ENCODE data around the gene MKKS. TPM values are rescaled to one million over a fixed set of nuclear protein-coding genes. Genes with fewer than 3 reads are reported as not detected.

MKKS gene
- total and polyA plus RNA-seq, 2 of the 13 experiments (the other 11 are each of a cell fraction or from before 2014, with no cell fraction given), result 26.7 to 34.5 TPM

DNA sequence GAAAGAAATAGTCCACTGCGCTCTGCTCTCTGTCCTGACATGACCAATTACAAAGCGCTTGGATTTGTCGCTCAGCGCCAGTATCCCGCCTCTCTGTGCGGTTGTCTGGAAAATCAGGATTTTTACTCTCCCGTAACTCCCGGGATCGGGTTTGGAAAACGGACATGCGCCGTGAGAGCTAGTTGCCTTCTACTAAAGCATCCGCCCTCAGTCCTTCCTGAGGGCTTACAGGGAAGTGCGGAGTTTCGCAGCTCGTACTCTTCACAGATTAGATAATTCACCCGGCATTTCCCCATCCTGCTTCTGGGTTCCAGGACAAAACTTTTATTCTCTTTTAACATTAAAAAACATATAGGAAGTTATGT lies 427 bp upstream of the MKKS start (continued):
- TF ChIP-seq, protein P1, sequence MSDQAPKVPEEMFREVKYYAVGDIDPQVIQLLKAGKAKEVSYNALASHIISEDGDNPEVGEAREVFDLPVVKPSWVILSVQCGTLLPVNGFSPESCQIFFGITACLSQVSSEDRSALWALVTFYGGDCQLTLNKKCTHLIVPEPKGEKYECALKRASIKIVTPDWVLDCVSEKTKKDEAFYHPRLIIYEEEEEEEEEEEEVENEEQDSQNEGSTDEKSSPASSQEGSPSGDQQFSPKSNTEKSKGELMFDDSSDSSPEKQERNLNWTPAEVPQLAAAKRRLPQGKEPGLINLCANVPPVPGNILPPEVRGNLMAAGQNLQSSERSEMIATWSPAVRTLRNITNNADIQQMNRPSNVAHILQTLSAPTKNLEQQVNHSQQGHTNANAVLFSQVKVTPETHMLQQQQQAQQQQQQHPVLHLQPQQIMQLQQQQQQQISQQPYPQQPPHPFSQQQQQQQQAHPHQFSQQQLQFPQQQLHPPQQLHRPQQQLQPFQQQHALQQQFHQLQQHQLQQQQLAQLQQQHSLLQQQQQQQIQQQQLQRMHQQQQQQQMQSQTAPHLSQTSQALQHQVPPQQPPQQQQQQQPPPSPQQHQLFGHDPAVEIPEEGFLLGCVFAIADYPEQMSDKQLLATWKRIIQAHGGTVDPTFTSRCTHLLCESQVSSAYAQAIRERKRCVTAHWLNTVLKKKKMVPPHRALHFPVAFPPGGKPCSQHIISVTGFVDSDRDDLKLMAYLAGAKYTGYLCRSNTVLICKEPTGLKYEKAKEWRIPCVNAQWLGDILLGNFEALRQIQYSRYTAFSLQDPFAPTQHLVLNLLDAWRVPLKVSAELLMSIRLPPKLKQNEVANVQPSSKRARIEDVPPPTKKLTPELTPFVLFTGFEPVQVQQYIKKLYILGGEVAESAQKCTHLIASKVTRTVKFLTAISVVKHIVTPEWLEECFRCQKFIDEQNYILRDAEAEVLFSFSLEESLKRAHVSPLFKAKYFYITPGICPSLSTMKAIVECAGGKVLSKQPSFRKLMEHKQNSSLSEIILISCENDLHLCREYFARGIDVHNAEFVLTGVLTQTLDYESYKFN (CRISPR knock-in tag; conservative IDR thresholded peaks at IDR 0.05), result 0 out of 2 replicates have a peak, but pooled peaks have one; percentile 1
- TF ChIP-seq ZNF773 (CRISPR knock-in tag; IDR thresholded peaks at IDR 0.05; ENCODE audit: borderline replicate concordance), result no peak
- TF ChIP-seq CCAR2 (optimal IDR thresholded peaks at IDR 0.05; ENCODE audit: low read depth, low read length), result peak; percentile 83
- TF ChIP-seq, protein P2, sequence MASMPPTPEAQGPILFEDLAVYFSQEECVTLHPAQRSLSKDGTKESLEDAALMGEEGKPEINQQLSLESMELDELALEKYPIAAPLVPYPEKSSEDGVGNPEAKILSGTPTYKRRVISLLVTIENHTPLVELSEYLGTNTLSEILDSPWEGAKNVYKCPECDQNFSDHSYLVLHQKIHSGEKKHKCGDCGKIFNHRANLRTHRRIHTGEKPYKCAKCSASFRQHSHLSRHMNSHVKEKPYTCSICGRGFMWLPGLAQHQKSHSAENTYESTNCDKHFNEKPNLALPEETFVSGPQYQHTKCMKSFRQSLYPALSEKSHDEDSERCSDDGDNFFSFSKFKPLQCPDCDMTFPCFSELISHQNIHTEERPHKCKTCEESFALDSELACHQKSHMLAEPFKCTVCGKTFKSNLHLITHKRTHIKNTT (CRISPR knock-in tag; IDR thresholded peaks at IDR 0.05), result no peak
- peak; percentile 72 for TF ChIP-seq TAF1 (CRISPR knock-in tag; IDR thresholded peaks at IDR 0.05)
- peak in 1 of 2 experiments; percentile 38; a peak in 1 of 4 replicates for TF ChIP-seq EP300 (IDR thresholded peaks at IDR 0.05; ENCODE audit: low read depth in 2 of 2, low read length in 2 of 2)
- no peak for TF ChIP-seq EP300 (CRISPR knock-in tag; IDR thresholded peaks at IDR 0.05; ENCODE audit: borderline replicate concordance)
- no peak for TF ChIP-seq ZNF235 (CRISPR knock-in tag; IDR thresholded peaks at IDR 0.05; ENCODE audit: borderline replicate concordance)
- 0 out of 2 replicates have a peak, but pooled peaks have one; percentile 19 for TF ChIP-seq ZNF790 (CRISPR knock-in tag; IDR thresholded peaks at IDR 0.05; ENCODE audit: borderline replicate concordance)
- TF ChIP-seq ZNF614 (CRISPR knock-in tag; IDR thresholded peaks at IDR 0.05; ENCODE audit: borderline replicate concordance), result no peak; the same call in 1 of the 2 replicates
- TF ChIP-seq ZNF230 (CRISPR knock-in tag; IDR thresholded peaks at IDR 0.05), result peak; percentile 12; the same call in 1 of the 2 replicates
- peak; percentile 63; the same call in 1 of the 2 replicates for TF ChIP-seq YEATS4 (CRISPR knock-in tag; IDR thresholded peaks at IDR 0.05; ENCODE audit: borderline replicate concordance)
- TF ChIP-seq, protein P3, sequence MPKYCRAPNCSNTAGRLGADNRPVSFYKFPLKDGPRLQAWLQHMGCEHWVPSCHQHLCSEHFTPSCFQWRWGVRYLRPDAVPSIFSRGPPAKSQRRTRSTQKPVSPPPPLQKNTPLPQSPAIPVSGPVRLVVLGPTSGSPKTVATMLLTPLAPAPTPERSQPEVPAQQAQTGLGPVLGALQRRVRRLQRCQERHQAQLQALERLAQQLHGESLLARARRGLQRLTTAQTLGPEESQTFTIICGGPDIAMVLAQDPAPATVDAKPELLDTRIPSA (CRISPR knock-in tag; IDR thresholded peaks at IDR 0.05; ENCODE audit: borderline replicate concordance), result no peak
- TF ChIP-seq, protein P4, sequence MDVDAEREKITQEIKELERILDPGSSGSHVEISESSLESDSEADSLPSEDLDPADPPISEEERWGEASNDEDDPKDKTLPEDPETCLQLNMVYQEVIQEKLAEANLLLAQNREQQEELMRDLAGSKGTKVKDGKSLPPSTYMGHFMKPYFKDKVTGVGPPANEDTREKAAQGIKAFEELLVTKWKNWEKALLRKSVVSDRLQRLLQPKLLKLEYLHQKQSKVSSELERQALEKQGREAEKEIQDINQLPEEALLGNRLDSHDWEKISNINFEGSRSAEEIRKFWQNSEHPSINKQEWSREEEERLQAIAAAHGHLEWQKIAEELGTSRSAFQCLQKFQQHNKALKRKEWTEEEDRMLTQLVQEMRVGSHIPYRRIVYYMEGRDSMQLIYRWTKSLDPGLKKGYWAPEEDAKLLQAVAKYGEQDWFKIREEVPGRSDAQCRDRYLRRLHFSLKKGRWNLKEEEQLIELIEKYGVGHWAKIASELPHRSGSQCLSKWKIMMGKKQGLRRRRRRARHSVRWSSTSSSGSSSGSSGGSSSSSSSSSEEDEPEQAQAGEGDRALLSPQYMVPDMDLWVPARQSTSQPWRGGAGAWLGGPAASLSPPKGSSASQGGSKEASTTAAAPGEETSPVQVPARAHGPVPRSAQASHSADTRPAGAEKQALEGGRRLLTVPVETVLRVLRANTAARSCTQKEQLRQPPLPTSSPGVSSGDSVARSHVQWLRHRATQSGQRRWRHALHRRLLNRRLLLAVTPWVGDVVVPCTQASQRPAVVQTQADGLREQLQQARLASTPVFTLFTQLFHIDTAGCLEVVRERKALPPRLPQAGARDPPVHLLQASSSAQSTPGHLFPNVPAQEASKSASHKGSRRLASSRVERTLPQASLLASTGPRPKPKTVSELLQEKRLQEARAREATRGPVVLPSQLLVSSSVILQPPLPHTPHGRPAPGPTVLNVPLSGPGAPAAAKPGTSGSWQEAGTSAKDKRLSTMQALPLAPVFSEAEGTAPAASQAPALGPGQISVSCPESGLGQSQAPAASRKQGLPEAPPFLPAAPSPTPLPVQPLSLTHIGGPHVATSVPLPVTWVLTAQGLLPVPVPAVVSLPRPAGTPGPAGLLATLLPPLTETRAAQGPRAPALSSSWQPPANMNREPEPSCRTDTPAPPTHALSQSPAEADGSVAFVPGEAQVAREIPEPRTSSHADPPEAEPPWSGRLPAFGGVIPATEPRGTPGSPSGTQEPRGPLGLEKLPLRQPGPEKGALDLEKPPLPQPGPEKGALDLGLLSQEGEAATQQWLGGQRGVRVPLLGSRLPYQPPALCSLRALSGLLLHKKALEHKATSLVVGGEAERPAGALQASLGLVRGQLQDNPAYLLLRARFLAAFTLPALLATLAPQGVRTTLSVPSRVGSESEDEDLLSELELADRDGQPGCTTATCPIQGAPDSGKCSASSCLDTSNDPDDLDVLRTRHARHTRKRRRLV (CRISPR knock-in tag; IDR thresholded peaks at IDR 0.05), result peak; percentile 78; the same call in 1 of the 2 replicates
- peak; percentile 58 for TF ChIP-seq PCBP2 (optimal IDR thresholded peaks at IDR 0.05; ENCODE audit: low read depth, low read length, poor library complexity, severe bottlenecking)
- TF ChIP-seq, protein P5, sequence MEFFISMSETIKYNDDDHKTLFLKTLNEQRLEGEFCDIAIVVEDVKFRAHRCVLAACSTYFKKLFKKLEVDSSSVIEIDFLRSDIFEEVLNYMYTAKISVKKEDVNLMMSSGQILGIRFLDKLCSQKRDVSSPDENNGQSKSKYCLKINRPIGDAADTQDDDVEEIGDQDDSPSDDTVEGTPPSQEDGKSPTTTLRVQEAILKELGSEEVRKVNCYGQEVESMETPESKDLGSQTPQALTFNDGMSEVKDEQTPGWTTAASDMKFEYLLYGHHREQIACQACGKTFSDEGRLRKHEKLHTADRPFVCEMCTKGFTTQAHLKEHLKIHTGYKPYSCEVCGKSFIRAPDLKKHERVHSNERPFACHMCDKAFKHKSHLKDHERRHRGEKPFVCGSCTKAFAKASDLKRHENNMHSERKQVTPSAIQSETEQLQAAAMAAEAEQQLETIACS (CRISPR knock-in tag; IDR thresholded peaks at IDR 0.05), result 0 out of 2 replicates have a peak, but pooled peaks have one; percentile 31
- TF ChIP-seq HCFC1 (IDR thresholded peaks at IDR 0.05; ENCODE audit: low read depth, low read length), result peak; percentile 55; the same call in 1 of the 2 replicates
- 0 out of 2 replicates have a peak, but pooled peaks have one; percentile 1 for TF ChIP-seq MXD4 (CRISPR knock-in tag; IDR thresholded peaks at IDR 0.05)

All from HepG2 (cell line).